ENCODE data around the gene UGT1A7.

UGT1A7 gene

DNA sequence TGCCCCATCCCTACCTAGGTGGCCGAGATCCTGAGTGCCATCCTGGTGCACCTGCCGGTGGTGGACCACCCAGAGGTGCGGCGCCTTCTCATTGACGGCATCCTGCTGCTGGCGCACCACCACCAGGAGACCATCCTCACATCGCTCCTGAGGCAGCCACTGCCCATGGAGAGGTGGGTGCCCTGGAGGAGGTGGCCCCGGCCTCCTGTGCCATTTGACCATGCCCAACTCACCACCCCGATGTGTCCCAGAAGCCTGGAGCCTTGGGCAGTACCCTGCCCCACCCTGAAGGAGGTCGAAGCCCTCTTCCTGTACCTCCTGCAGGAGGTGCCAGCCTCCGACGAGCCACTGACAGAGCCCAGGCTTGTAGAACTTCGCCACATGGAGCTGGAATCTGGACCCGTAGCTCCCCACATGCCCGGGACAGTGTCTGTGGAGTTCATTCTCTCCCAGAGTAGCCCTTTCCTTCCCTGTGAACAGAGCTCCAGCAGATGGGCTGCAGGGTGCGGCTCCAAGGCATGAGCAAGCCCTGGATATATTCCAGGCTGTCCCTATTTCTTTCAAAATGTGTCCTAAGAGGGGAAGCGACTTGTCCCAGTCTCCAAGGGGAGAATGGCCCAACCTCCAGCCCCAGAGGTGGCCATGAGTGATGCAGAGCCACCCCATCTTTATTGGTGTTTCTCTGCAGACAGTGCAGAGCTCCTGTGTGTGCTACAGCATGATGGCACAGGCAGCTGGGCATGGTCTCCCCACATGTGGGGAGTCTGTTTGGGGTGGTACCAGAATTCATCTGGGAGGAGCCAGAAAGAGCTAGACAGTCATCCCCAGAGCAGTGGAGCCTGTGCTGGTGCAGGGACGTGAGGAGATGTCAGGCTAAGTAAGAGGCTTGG lies 138.4 kb downstream of the UGT1A7 start:
- no peak for DNase-seq

DNA sequence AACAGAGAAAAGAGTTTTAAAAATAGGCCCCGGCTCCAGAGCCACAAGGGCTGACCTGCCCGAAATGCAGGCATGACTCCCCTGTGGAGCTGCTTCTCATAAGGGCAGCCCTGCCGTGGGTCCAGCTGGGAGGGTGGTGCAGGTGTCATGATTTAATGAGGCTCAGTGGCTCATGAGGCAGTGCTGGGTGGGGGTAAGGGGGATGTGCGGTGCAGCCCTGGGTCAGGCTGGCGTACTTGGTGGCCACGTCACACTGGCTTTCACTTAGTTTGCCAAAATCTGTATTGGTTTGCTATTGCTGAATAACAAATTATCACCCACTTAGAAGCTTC lies 139.0 kb downstream of the UGT1A7 start:
- DNase-seq: no peak

DNA sequence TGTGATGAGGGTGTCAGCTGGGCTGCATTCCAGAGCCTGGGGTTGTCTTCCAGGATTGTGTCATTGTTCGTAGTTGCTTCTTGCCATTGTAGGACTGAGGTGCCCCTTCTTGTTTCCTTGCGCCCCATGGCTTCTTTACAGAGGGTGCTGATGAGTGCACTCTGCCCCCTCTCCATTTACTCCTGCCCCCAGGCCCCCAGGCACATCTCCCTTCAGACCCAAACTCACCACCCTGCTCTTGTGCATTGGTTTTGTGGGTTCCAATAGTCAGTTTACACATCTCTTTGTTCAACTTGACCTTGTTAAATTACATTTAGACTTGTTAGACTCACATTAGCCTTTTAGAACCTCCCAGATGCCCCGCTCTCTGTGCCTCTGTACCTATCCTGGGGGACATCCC lies 139.5 kb downstream of the UGT1A7 start:
- no peak for DNase-seq

DNA sequence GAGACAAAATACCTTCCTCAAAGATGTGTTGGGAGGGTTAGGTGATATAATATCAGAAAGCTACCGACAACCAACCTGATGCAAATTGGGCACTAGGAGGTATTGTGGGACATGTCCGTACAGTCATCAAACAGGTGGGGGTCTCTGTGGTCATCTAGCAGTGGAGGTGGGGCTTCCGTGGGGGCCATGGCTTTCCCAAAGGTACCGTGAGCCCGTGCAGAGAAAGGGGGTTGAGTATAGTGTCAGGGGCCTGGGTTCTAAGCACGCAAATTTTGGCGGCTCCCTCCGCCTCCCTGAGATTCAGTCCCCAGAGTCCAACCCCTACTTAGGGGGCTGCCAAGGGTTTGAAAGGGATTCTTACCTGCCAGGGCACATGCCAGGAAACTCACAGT lies 140.0 kb downstream of the UGT1A7 start:
- DNase-seq: no peak

DNA sequence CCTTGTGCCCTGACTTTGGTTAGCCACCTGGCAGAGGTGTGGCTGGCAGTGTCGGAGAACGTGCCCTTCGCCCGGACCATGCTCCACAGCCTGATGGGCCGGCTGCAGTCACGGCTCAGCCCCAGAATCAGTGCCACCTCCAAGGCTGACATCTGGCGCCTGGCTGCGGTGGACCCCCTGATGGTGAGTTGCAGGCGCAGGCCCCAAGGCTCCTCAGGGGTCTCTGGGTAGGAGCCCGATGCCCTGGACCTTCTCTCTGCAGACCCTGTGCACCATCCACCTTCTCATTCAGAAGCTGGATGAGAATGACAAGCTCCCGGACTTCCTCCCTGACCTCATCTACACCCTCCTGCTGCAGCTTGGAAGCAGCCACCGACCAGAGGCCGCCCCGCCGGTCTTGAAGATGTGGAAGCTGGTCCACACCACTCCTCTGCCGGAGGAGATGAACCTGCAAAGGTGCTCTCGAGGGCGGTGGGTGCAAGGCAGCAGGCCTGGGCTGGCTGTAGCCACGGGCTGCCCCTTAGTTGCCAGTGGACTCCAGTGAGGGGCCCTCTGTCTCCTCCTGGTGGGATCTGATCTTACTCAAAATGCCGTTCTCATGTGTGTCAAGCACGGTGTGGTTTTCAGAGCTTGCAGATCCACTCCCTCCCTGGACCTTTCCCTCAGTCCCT lies 140.5 kb downstream of the UGT1A7 start:
- DNase-seq: no peak

Data from activated CD4-positive, alpha-beta T cell treated with anti-CD3 and anti-CD28 coated beads for 4 hours (primary cell).